COLO668 (cell line): Measurements from ENCODE around the gene TUBB3.
"Not testable (repeated sequence)": the region's sequence is repeated elsewhere in the genome, so short reads cannot be mapped to it uniquely, and the experiment has no call there.

Source experiments
- DNase-seq: peaks from one replicate; lab custom pipeline; 2025; ENCODE audit not compliant: unreplicated experiment; lab: John Stamatoyannopoulos, UW

TUBB3 gene

GRCh38 chr16:89922884-89923639, at the start of gene TUBB3:
TUBB3 (plus strand) TSS chr16:89923342; CDS start chr16:89923402, 60 bp downstream.
- DNase-seq, result peak; percentile 91

GRCh38 chr16:89873972-89874689, 49.0 kb upstream of the TUBB3 start:
- peak; percentile 94 for DNase-seq

- DNase-seq, result not testable (repeated sequence)
These were observed 44.0 kb upstream of the TUBB3 start for GRCh38 chr16:89879123-89879522.

GRCh38 chr16:89880477-89881367, 42.4 kb upstream of the TUBB3 start:
- DNase-seq, result no peak

GRCh38 chr16:89881368-89881730, 41.8 kb upstream of the TUBB3 start:
- DNase-seq, result no peak

- no peak for DNase-seq
These were observed 39.6 kb upstream of the TUBB3 start for GRCh38 chr16:89883346-89884040.

- no peak for DNase-seq
These were observed 39.1 kb upstream of the TUBB3 start for GRCh38 chr16:89884041-89884421.

GRCh38 chr16:89887243-89887642, 35.9 kb upstream of the TUBB3 start:
- DNase-seq, result no peak

- no peak for DNase-seq
These were observed 32.9 kb upstream of the TUBB3 start for GRCh38 chr16:89890200-89890599.

- DNase-seq, result no peak
These were observed 32.1 kb upstream of the TUBB3 start for GRCh38 chr16:89890886-89891657.

GRCh38 chr16:89892055-89892630, 31.0 kb upstream of the TUBB3 start:
- DNase-seq, result no peak

- DNase-seq, result no peak
These were observed 30.5 kb upstream of the TUBB3 start for GRCh38 chr16:89892635-89893034.

- no peak for DNase-seq
These were observed 29.2 kb upstream of the TUBB3 start for GRCh38 chr16:89893642-89894548.

GRCh38 chr16:89895482-89896250, 27.5 kb upstream of the TUBB3 start:
- no peak for DNase-seq

- no peak for DNase-seq
These were observed 25.9 kb upstream of the TUBB3 start for GRCh38 chr16:89897204-89897603.

- DNase-seq, result no peak
These were observed 24.8 kb upstream of the TUBB3 start for GRCh38 chr16:89898201-89898967.

GRCh38 chr16:89899879-89900481, 23.2 kb upstream of the TUBB3 start:
- no peak for DNase-seq
